GM23338 (cell line): ENCODE data around the gene DCLK3. TPM values are rescaled to one million over a fixed set of nuclear protein-coding genes. Genes with fewer than 3 reads are reported as not detected.

Experiments
- ATAC-seq: fragments of 200-7000 bp; cut with Tn5 transposase; 3 replicates; pipeline ENCODE4 v1.9.1; 2020
- DNase-seq: peaks from one replicate; pipeline ENCODE4 v3.0.0-alpha.2; 2015; ENCODE audit warnings: low spot score
- H2AFZ ChIP-seq: fragments of 200-600 bp; sonication (generic); 2 replicates; pipeline ENCODE4 v1.8.0; 2016; ENCODE audit warnings: antibody characterized with exemption, mild to moderate bottlenecking, moderate library complexity
- H3F3A ChIP-seq: fragments of 200-600 bp; sonication (generic); replicated peaks from 2 replicates; pipeline ENCODE4 v1.8.0; 2017; ENCODE audit warnings: antibody characterized with exemption, mixed run types, low read depth
- H3K27ac ChIP-seq: fragments of 200-600 bp; sonication (generic); 2 replicates; pipeline ENCODE4 v1.6.1; 2016; ENCODE audit warnings: low read depth
- H3K27me3 ChIP-seq: fragments of 200-600 bp; sonication (generic); 2 replicates; pipeline ENCODE4 v1.8.0; 2016; ENCODE audit warnings: mild to moderate bottlenecking, mixed run types, moderate library complexity; ENCODE audit not compliant: insufficient read depth
- H3K36me3 ChIP-seq: fragments of 200-600 bp; sonication (generic); 2 replicates; pipeline ENCODE4 v1.8.0; 2016; ENCODE audit warnings: mild to moderate bottlenecking; ENCODE audit not compliant: insufficient read depth
- H3K4me1 ChIP-seq: fragments of 200-600 bp; sonication (generic); 2 replicates; pipeline ENCODE4 v1.8.0; 2016; ENCODE audit warnings: mild to moderate bottlenecking, moderate library complexity; ENCODE audit not compliant: insufficient read depth
- H3K4me2 ChIP-seq: fragments of 200-600 bp; sonication (generic); 2 replicates; pipeline ENCODE4 v1.7.1; 2017; ENCODE audit warnings: mixed run types
- H3K4me3 ChIP-seq: fragments of 200-600 bp; sonication (generic); 2 replicates; pipeline ENCODE4 v1.6.1; 2016; ENCODE audit warnings: mixed run types
- H3K79me2 ChIP-seq: fragments of 200-600 bp; sonication (generic); replicated peaks from 2 replicates; pipeline ENCODE4 v1.8.0; 2017; ENCODE audit warnings: mild to moderate bottlenecking; ENCODE audit not compliant: insufficient read depth
- H3K9me2 ChIP-seq: fragments of 200-600 bp; sonication (generic); 2 replicates; pipeline ENCODE4 v1.8.0; 2017; ENCODE audit not compliant: insufficient read depth
- H4K20me1 ChIP-seq: fragments of 200-600 bp; sonication (generic); replicated peaks from 2 replicates; pipeline ENCODE4 v1.8.0; 2017; ENCODE audit warnings: mild to moderate bottlenecking; ENCODE audit not compliant: insufficient read depth
- H3K27ac Mint-ChIP-seq: 2 replicates; pipeline ENCODE4 v1.8.0; 2020; ENCODE audit warnings: inconsistent platforms, mild to moderate bottlenecking, moderate library complexity, mixed read lengths
- H3K27me3 Mint-ChIP-seq: 3 replicates; pipeline ENCODE4 v1.8.0; 2022; ENCODE audit warnings: low read depth, mild to moderate bottlenecking, moderate library complexity, mixed read lengths, inconsistent platforms; ENCODE audit not compliant: insufficient read depth, poor library complexity
- H3K36me3 Mint-ChIP-seq: 3 replicates; pipeline ENCODE4 v1.8.0; 2021; ENCODE audit warnings: low read depth, mild to moderate bottlenecking, inconsistent platforms, moderate library complexity, mixed read lengths
- H3K4me1 Mint-ChIP-seq: 3 replicates; pipeline ENCODE4 v1.8.0; 2020; ENCODE audit warnings: mild to moderate bottlenecking, inconsistent platforms, mixed read lengths
- H3K4me3 Mint-ChIP-seq: 3 replicates; pipeline ENCODE4 v1.8.0; 2021; ENCODE audit warnings: moderate library complexity, mild to moderate bottlenecking, inconsistent platforms, mixed read lengths
- H3K9me3 Mint-ChIP-seq: 3 replicates; pipeline ENCODE4 v1.8.0; 2020; ENCODE audit warnings: moderate library complexity, mild to moderate bottlenecking, inconsistent platforms, mixed read lengths
- CREB1 ChIP-seq: fragments of 250-450 bp; sonication (Bioruptor Pico); IDR thresholded peaks from 2 replicates; pipeline ENCODE4 v1.5.0; 2020; ENCODE audit warnings: low read depth, mild to moderate bottlenecking, moderate library complexity
- ETS1 ChIP-seq: IDR thresholded peaks from 2 replicates; pipeline ENCODE4 v1.6.1; 2016; ENCODE audit warnings: antibody characterized with exemption
- REST ChIP-seq: IDR thresholded peaks from one replicate; pipeline ENCODE4 v1.6.1; 2018; ENCODE audit warnings: antibody characterized with exemption; ENCODE audit not compliant: unreplicated experiment
- ZNF331 ChIP-seq: fragments of 250-450 bp; sonication (Bioruptor Pico); IDR thresholded peaks from 2 replicates; pipeline ENCODE4 v1.5.0; 2020; ENCODE audit warnings: low read depth, mild to moderate bottlenecking, moderate library complexity
- ZNF462 ChIP-seq: fragments of 250-450 bp; sonication (Bioruptor Pico); IDR thresholded peaks from 2 replicates; pipeline ENCODE4 v1.5.0; 2020; ENCODE audit warnings: mild to moderate bottlenecking, moderate library complexity
- polyA plus RNA-seq: library from polyadenylated mRNA; unstranded; fragments of >200 nt; fragmentation: Nextera tagmentation; extraction: Ambion mirVana; gene quantifications from 2 replicates; pipeline ENCODE4 v1.2.1, GENCODE V29; 2016
- total RNA-seq: library from RNA; depleted of rRNA; stranded (reverse); fragments of >200 nt; shearing (Covaris generic); gene quantifications from 2 replicates; pipeline ENCODE4 v1.2.3, GENCODE V29; 2014
- TF ChIP-seq, protein P1 (sequence below), 2 experiments: fragments of 200-600 bp in 1 of 2; sonication (generic) in 1 of 2; conservative IDR thresholded peaks; 2 replicates each; pipeline versions ENCODE4 v1.5.1 to v1.6.1; 2016 to 2017; ENCODE audit warnings: antibody characterized with exemption in 2 of 2, low read depth in 2 of 2, mild to moderate bottlenecking in 2 of 2, moderate library complexity in 1 of 2

Gene DCLK3
- total and polyA plus RNA-seq, 2 experiments from 2014 or later, result 0.40 to 0.66 TPM

DNA sequence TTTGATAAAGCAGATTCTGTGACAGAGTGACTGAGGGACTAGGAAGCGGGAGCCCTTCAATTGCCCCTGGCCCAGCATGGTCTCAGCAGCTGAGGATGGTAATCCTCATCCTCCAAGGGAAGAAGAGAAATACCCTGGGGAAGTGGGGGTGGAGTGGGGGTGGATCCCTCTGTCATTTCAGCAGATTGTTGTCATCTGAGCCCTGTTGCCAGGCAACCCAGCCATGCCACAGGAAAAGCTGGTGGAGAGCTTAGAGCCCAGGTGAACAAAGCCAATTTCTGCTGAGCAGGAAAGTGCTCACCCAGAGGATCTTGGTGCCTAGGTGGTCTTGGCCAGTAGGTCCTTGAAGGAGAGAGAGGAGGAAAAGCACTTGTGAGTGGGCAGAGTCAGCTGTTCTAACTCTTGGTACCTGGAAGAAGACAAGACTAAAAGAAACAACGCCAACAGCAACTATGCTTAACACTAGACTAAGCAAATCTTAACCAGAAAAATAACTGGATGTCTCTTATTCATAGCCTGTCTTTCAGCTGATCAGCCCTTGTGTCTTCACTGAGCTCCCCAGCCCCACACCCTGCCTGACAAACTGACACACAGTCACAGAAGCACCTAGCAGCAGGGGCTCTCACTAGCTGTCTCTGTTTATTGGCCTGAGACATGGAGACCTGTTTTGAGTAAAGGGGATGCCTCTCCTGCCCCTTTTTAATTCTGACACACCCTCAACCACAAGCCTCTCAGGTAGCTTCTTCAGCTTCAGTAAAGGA lies 40.1 kb upstream of the DCLK3 start:
- Histone ChIP-seq H2AFZ (no peak overlapping the region), H3K4me2 (no peak overlapping the region), H4K20me1 (no peaks in the 10 kb centered on the region), H3K36me3 (no peaks in the 10 kb centered on the region), H3K4me3 (no peak overlapping the region), H3F3A (no peaks in the 10 kb centered on the region), H3K79me2 (no peaks in the 10 kb centered on the region), H3K27me3 (no peaks in the 10 kb centered on the region), H3K4me1 (peaks cover 7% of the 10 kb centered on the region; the same call in 1 of the 2 replicates), H3K27ac (no peak overlapping the region), H3K9me2 (peaks cover 4% of the 10 kb centered on the region; the same call in 1 of the 2 replicates)
- Mint-ChIP-seq H3K36me3 (peaks cover 4% of the 10 kb centered on the region; the same call in 1 of the 3 replicates), H3K4me3 (no peak overlapping the region), H3K27me3 (peaks cover 3% of the 10 kb centered on the region), H3K9me3 (peaks cover 12% of the 10 kb centered on the region; the same call in 2 of the 3 replicates), H3K4me1 (peaks cover 14% of the 10 kb centered on the region), H3K27ac (no peak overlapping the region)
- TF ChIP-seq, protein P1, sequence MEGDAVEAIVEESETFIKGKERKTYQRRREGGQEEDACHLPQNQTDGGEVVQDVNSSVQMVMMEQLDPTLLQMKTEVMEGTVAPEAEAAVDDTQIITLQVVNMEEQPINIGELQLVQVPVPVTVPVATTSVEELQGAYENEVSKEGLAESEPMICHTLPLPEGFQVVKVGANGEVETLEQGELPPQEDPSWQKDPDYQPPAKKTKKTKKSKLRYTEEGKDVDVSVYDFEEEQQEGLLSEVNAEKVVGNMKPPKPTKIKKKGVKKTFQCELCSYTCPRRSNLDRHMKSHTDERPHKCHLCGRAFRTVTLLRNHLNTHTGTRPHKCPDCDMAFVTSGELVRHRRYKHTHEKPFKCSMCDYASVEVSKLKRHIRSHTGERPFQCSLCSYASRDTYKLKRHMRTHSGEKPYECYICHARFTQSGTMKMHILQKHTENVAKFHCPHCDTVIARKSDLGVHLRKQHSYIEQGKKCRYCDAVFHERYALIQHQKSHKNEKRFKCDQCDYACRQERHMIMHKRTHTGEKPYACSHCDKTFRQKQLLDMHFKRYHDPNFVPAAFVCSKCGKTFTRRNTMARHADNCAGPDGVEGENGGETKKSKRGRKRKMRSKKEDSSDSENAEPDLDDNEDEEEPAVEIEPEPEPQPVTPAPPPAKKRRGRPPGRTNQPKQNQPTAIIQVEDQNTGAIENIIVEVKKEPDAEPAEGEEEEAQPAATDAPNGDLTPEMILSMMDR (conservative IDR thresholded peaks at IDR 0.05; ENCODE audit: low read depth in 2 of 2), result no peak
- TF ChIP-seq ZNF331, result no peak
- no peak for TF ChIP-seq ZNF462 (CRISPR knock-in tag)
- no peak for TF ChIP-seq REST
- TF ChIP-seq ETS1, result no peak
- TF ChIP-seq CREB1, result no peak
- DNase-seq, result peak; percentile 39
- ATAC-seq, result peak; percentile 38; the same call in 2 of the 3 replicates
